Fibroblast of mammary gland (primary cell): ENCODE measurements around the gene SLC16A7.
"Not testable (repeated sequence)": the region's sequence is repeated elsewhere in the genome, so short reads cannot be mapped to it uniquely, and the experiment has no call there.

ENCODE experiments used
- DNase-seq: peaks from one replicate; pipeline ENCODE4 v3.0.0-alpha.2; 2010; ENCODE audit warnings: low read depth
- H3K4me3 ChIP-seq: 2 replicates; pipeline ENCODE4 v1.5.1; 2011; ENCODE audit warnings: low read depth, mild to moderate bottlenecking, low read length, moderate library complexity; ENCODE audit not compliant: control insufficient read depth
- CTCF ChIP-seq: conservative IDR thresholded peaks from 2 replicates; pipeline ENCODE4 v1.5.1; 2011; ENCODE audit warnings: low read depth, low read length, inconsistent platforms; ENCODE audit not compliant: control insufficient read depth, insufficient read depth

SLC16A7 gene

GRCh38 chr12:59742841-59743240, 147.0 kb downstream of the SLC16A7 start:
- peak; percentile 77 for DNase-seq
- no peak for TF ChIP-seq CTCF
- H3K4me3 ChIP-seq, result no peak overlapping the region

- no peak for TF ChIP-seq CTCF
- no peak for DNase-seq
- no peak overlapping the region for H3K4me3 ChIP-seq
Observed at GRCh38 chr12:59744564-59744963, 148.7 kb downstream of the SLC16A7 start.

DNA sequence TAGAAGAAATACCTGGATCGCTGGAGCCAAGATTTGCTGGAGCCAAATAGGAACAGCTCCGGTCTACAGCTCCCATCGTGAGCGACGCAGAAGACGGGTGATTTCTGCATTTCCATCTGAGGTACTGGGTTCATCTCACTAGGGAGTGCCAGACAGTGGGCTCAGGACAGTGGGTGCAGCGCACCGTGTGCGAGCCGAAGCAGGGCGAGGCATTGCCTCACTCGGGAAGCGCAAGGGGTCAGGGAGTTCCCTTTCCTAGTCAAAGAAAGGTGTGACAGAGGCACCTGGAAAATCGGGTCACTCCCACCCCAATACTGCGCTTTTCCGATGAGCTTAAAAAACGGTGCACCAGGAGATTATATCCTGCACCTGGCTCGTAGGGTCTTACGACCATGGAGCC, 155.3 kb downstream of the SLC16A7 start:
- not testable (repeated sequence) for H3K4me3 ChIP-seq, DNase-seq

GRCh38 chr12:59761542-59761941, 165.7 kb downstream of the SLC16A7 start:
- no peak overlapping the region for H3K4me3 ChIP-seq
- DNase-seq, result no peak
- TF ChIP-seq CTCF, result no peak

DNA sequence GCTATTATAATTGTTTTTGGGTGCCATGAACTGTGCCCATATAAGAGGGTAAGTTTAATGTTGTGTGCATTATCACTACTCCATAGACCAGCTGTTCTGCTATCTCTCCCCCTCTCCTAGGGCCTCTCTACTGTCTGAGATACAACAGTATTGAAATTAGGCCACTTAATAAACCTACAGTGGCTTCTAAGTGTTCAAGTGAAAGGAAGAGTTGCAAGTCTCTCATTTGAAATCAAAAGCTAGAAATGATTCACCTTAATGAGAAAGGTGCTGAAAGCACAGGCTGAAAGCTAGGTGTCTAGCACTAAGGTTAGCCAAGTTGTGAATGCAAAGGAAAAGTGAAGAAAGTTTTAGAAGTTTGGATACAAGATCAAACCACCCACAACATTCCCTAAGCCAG, 168.0 kb downstream of the SLC16A7 start:
- DNase-seq, result no peak
- H3K4me3 ChIP-seq, result no peak overlapping the region
- no peak for TF ChIP-seq CTCF

- DNase-seq, result no peak
- no peak overlapping the region for H3K4me3 ChIP-seq
- no peak for TF ChIP-seq CTCF
Observed at GRCh38 chr12:59768031-59768430, 172.2 kb downstream of the SLC16A7 start.

GRCh38 chr12:59780605-59781135, 184.8 kb downstream of the SLC16A7 start:
- DNase-seq, result peak; percentile 69
- no peak overlapping the region for H3K4me3 ChIP-seq
- peak; percentile 66 for TF ChIP-seq CTCF
